GM10847 (cell line): ENCODE measurements around the gene PHF14.

Experiments
- POLR2A ChIP-seq: IDR thresholded peaks from 2 replicates; pipeline ENCODE4 v1.6.1; 2011; ENCODE audit not compliant: insufficient read length; ENCODE audit errors: extremely low read depth

PHF14 gene

GRCh38 chr7:11188529-11189310, 215.0 kb downstream of the PHF14 start:
- no peak for TF ChIP-seq POLR2A

GRCh38 chr7:11191081-11191480, 217.4 kb downstream of the PHF14 start:
- TF ChIP-seq POLR2A = no peak

GRCh38 chr7:11191574-11192220, 218.0 kb downstream of the PHF14 start:
- TF ChIP-seq POLR2A = no peak

DNA sequence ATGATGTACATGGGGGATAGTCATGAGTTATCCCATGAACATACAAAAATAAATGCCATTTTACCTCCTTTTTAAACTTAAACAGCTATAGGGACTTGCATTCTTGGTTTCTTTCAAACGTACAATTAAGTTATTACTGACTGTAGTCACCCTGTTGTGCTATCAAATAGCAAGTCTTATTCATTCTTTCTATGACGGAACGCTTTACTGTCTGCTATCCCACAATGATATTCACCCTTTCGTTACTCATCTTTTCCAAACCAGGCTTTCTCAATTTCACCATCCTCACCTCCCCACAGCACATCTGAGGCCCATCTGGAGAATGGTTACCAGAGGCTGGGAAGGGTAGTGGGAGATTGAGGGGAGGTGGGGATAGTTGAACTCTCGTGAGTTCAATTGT, 218.8 kb downstream of the PHF14 start:
- TF ChIP-seq POLR2A = no peak

DNA sequence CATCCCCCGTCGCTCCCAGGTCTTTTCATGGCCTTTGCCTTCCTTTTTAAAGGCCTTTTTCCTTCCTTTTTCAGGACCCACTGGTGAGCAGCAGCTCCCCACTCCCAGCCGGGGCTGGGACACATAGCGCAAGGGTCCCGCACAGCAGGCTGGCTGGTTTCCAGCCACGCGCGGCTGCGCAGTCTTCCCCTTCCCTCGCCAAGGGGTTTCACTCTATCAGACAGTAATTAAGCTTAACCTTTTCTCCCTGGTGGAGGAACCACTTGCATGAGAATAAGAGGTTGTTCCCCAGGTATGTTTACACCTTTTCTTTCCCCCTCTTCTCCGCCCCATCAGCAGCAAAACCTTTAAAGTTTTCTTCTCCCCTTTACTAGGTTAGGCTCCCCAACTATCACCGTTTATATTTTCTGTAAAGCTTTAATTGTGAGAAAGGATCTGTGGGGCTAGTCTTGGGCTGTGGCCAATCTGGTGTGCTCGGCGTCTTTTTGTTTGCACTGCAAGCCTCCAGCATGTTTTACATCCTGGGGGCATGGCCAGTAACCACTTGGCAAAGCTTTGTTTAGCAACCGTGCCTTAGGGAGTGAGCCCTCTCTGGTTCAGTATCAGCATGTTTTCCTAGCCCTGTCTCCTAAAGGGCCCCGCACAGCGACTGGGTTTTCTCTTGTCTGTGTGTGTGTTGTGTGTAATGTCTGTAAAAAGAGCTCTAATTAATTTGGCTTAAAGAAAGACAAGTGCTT, 219.6 kb downstream of the PHF14 start:
- TF ChIP-seq POLR2A = no peak

- TF ChIP-seq POLR2A = no peak
Observed at GRCh38 chr7:11193888-11194287, 220.2 kb downstream of the PHF14 start.

DNA sequence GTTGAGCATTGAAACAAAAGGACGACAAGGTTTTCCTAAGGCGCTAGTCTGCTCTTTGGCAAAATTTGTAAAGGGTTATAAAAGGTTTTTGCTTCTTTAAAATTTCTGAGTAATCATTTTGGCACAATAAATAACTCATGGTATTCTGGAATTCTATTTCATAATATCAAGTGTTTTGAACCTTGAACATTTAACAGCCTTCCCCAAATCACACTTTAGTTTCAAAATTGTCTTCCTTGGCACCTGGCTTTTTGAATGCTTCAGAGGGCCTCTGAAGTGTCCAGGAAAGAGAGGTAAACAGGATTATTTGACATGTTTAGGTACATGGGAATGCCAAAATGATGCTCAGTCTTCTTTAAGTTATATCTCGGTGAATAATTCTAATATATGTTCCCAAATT, 220.8 kb downstream of the PHF14 start:
- no peak for TF ChIP-seq POLR2A

DNA sequence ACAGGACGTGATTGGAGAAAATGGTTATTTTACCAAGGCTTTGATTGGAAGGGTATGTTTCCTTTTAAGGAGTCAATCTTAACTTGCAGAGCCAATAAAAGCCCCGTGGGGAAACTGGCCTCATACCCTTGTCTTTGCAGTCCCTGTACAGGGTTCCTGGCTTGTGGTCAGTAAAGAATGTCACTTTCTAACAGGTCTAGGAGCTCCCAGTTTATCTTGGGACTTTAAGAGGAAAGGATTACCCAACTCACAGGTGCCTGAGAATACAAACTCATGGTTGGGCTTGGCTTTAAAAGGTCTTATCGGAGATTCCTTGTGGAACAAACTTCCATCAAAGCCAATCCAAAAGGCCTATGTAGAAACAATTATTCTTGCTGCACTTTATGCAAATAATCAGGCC, 221.8 kb downstream of the PHF14 start:
- no peak for TF ChIP-seq POLR2A

DNA sequence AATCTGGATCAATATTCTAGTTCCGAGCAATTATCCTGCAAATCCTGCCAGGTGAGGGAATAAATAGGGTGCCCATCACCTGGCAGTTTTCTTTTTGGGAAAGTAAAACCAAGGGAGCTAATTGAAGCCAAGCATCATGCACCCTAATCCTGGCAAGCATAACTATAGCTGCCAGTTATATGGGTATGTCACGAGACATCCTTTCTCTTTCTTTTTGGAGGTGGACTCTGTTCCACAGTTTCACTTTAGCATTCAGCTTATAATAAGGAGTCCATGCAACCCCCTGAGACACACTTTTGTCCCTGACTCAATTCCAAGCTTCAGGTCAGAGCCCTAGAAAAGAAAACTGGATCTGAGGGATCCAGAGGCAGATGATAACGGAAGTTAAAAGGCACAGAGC, 222.5 kb downstream of the PHF14 start:
- TF ChIP-seq POLR2A = no peak

DNA sequence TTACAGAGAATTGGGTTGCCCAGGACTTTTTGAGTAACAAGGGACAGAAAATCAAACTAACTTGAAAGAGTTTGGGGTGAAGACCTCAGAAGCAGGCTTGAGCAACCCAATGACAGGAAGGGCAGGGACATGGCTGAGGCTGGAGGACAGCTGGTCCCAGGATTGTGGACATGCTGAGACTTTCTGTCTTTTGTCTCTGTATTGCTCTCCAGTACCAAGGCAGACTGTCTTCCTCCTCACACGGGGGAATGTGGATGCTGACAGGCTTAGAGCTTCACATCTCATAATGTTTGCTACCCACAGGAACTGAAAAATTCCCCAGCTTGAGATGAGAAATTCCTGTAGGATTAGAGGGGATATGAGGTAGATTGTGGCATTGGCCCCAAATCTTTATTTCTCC, 229.6 kb downstream of the PHF14 start:
- TF ChIP-seq POLR2A = no peak

DNA sequence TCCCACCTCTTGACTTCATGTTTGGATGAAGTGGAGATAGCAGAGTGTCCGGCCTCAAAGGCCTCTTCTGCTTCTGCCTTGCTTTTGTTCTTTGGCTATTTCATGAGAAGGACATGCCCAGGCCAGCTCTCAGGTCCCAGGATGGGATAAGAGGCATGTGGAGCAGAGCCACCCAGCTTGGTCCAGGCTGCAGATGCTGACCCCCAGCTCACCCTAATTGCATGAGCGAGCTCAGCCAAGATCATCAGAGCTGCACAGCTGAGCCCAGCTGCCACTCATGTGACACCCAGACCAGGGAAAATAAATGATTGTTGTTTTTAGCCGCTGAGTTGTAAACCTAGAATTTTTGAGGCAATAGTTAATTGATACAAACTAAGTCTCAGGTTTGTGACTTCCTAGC, 230.0 kb downstream of the PHF14 start:
- TF ChIP-seq POLR2A = no peak

- TF ChIP-seq POLR2A = no peak
Observed at GRCh38 chr7:11206177-11206899, 232.7 kb downstream of the PHF14 start.

DNA sequence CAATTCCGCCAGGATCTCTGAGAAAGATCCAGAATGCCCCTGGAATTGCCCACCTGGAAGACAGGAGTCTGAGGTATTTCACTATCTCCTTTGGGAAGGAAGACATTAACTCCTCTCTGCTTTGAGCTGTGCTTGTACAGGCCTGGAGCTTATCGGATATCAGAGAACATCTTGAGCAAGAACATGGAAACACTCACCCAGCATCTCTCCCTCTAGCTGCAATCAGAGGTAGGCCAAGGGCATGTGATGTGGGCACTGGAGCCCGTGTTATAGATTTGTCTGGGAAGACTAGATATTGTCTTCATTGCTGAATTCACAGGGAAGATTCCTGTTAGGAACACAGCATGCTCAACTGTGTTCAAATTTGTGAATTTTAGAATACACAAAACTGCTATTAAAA, 233.9 kb downstream of the PHF14 start:
- no peak for TF ChIP-seq POLR2A

GRCh38 chr7:11208883-11209465, 235.3 kb downstream of the PHF14 start:
- TF ChIP-seq POLR2A = no peak

GRCh38 chr7:11210374-11210773, 236.7 kb downstream of the PHF14 start:
- TF ChIP-seq POLR2A = no peak

GRCh38 chr7:11212080-11212711, 238.5 kb downstream of the PHF14 start:
- no peak for TF ChIP-seq POLR2A
